Astrocyte of the hippocampus (primary cell): ENCODE measurements around the gene OTOF.
A peak's percentile ranks its signal among the peaks of the same experiment; 100 is the strongest.

Experiments used
- DNase-seq: peaks from one replicate; pipeline ENCODE4 v3.0.0; 2011; ENCODE audit warnings: low read depth, low spot score

OTOF gene

GRCh38 chr2:26477911-26478253, at the start of gene OTOF:
TSS of gene OTOF (minus strand) at chr2:26478124.
- peak; percentile 85 for DNase-seq

DNA sequence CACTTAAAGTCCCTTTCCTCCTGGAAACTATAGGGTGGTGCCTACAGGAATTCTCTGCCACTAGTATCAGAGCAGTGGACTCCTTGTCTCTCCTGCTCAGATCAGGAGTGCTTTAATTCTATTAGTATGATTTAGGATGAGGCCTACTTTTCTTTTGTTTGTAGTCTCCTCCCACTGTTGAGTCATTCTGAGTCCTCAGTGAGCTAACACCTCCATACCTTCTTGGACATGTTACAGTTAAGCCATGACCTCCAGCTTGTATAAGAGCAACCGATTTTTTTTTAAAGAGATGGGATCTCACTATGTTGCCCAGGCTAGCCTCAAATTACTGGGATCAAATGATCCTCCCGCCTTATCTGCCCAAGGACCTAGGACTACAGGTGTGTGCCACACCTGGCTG, 48.7 kb upstream of the OTOF start:
- no peak for DNase-seq

DNA sequence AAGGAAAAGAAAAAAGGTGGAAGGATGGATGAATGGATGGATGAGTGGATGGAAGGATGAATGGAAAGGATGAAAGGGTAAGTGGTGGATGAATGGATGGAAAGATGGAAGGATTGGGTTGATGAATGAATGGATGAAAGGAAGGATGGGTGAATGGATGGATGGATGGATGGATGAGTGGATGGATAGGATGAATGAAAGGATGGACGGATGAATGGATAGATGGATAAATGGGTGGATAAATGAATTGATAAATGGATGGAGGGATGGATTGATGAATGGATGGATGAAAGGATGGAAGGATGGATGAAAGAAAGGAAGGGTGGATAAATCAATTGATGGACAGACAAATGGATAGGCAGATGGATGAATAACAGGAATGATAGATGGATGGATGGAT, 48.2 kb upstream of the OTOF start:
- no peak for DNase-seq

GRCh38 chr2:26523750-26524149, 45.8 kb upstream of the OTOF start:
- DNase-seq: no peak

DNA sequence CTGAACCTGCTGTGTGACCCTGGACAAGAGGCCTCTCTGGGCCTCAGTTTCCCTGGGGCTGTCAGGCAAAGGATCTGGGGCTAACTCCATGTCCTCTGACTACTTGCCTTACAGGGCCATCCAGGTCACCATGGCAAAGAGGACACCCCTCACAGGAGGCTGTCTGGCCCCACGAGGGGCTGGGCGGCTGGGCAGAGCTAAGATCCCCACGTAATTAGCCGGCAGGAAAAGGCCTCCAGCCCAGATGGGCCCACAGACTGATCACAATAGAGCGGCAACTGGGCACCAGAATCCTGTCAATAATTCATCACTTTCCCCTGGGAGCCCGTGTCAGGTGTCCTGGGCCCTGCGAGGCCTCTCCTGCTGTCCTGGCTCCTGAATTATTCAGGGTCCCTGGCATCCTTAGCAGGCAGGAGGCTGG, 44.8 kb upstream of the OTOF start:
- DNase-seq: no peak

GRCh38 chr2:26522325-26522724, 44.4 kb upstream of the OTOF start:
- no peak for DNase-seq

DNA sequence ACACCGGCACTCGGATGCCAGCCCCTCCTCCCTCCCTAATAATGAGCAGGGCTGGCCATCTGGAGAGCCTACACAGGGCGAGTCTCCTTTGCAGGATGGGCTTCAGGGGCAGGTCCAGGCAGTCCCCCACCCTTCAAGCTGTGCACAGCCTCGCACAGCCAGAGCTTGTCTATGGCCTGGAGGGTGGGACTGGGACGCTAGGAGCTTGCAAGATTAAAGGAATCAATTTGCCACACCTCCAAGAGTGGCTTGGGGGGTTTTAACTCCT, 43.9 kb upstream of the OTOF start:
- no peak for DNase-seq

DNA sequence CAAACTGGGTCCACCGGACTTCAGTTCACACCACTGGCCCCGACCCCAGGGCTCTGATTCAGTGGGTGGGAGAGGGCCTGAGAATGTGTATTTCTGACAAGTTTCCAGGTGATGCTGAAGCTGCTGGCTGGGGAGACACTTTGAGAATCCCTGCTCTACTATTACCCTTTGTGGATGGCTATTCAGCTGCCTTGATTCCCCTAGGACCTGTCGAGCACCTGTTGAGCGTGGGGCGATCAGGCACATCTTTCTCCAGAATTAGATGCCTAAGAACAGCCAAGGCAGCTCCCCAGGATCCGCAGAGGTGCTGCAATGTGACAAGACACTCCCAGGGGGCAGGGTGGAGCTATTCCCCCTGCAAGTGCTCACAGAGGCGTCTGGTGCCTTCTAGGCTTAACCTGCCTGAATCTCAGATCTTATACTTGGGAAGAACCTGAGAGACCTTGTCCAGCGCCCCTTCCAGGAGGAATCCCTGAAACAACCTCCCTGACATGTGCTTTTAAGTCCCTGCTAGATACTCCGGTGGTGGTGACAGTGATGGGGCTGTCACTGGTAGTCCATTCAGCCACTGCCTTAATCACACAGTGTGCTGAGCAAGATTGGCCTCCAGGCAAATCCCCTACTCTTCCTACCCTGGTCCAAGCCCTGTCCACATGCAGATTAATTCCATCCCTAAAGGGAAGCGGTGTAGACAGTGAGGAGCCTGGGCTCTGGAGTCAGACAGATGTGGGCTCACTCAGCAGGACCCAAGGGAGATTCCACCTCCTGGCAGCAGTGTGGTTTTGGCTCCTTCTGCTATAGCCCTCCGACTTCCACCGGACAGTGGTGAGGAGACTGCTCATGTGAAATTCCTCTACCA, 43.4 kb upstream of the OTOF start:
- DNase-seq: peak; percentile 21

GRCh38 chr2:26520148-26520449, 42.2 kb upstream of the OTOF start:
- DNase-seq: no peak

DNA sequence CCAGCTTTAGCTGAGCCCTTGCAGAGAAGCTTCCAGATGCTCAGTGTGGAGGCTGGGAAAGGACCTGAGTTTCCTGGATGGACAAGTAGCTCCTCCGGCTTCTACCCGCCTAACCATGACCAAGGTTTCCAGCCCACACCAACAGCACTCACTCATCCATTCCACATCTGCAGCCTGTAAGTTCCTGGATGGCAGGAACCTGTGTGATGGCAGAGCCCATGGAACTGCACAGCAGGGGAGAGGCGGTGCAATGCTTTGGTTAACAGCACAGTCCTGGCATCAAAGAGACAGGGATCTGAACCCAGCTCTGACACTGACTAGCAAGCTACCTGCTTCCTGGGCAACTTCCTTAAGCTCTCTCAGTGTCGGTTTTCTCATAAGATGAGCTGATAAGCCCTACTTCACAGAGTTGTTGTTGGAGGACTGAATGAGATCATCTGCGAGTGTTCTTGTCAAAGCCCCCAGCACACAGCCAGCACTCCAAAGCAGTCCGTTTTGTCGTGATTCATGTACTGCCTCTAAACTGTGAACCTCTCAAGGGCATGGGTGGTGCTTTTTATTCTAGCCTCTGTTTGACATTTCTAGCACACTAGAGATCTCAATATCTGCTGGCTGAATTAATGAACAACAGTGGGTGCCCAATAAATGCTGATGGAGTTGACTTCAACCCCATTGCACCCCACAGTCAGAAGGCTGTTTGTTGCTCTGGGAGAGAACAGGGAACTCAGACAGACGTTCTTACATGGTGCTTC, 41.6 kb upstream of the OTOF start:
- no peak for DNase-seq

- no peak for DNase-seq
Measured at GRCh38 chr2:26516781-26517180, 38.9 kb upstream of the OTOF start.

DNA sequence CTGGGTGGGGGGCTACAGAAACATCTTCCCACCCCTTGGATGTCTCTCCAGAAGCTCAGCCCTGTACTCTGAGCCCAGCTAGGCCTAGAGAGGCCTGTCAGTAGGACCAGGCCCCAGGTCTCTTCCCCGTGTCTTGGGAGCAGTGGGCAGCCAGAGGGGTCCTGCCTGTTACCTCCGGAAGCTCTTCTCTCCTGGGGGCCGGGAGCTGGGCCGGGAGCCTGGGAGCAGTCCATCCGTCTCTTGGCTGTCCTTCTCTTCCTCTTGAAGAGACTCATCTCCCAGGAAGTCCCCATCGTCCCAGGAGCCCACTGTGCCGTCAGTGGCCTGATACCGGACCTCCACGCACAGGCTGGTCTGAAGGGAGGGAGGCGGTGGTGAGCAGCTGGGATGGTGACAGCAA, 38.3 kb upstream of the OTOF start:
- no peak for DNase-seq

GRCh38 chr2:26515771-26516170, 37.8 kb upstream of the OTOF start:
- DNase-seq: no peak

DNA sequence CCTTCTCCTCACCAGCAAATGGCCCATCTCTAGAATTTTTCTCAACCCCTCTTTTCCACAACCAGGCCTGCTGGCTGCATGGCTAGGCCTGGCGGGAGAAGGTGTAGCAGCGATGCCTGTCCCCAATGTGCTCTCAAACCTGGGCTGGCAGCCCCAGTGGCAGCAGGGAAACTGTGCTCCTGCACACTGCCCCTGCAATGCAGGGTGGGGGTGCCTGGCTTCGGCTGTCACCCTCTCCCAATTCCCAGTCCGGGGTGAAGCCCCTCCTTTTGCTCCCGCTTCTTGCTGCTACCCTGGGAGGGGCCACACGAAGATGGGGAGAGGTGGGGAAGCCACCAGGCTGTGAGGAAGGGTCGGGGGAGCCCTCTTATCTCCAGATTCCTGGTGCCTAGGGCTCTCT, 36.1 kb upstream of the OTOF start:
- DNase-seq: no peak

- no peak for DNase-seq
Measured at GRCh38 chr2:26513261-26513660, 35.3 kb upstream of the OTOF start.

DNA sequence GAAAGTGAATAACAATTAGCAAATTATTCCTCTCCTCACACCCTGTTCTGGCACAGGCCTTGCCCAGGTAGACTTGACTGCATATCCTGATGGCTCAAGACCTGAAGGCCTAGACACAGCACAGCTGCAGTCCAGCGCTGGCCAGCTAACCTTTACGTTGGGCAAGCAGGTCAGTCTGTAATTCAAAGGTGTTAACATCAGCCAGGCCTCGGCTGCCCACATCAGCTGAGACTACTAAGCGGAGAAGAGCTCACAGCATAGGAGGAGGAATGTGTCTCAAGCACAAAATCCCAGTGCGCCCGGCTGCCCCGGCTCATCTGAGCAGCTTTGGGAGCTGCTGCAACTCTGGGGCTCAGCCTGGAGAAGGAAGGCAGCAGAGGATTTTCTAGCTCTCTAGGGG, 33.5 kb upstream of the OTOF start:
- DNase-seq: no peak

DNA sequence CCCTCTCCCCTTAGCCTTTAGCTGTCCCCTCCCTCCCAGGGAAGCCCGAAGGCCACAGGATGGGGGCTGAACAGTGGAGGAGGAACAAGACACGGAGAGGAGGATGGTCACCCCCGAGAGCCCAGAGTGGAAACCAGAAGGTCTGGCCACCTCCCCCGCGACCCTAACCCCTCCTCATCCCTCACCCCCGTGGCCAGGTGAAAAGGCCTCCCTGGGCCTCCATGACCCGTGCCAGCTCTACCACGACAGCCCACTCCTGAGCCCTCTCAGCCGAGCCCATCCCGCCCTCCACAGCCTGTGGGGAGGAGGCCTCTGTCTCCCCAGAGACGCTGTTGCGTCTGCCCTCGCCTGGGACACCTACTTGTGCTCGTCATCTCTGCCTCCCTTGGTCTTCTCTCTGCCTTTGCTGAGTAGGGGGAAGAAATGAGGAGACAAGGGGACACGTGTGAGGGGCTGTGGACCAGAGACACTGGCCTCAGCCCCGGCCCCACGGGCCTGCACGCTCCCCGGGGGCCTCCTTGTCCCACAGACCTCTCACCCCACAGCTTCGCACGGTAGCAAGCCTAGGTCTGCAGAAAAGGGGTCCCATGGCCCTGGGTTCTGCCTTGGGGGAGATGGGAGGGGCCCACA, 32.5 kb upstream of the OTOF start:
- DNase-seq: no peak

- no peak for DNase-seq
Measured at GRCh38 chr2:26509141-26509540, 31.2 kb upstream of the OTOF start.

- DNase-seq: no peak
Measured at GRCh38 chr2:26507932-26508331, 30.0 kb upstream of the OTOF start.

DNA sequence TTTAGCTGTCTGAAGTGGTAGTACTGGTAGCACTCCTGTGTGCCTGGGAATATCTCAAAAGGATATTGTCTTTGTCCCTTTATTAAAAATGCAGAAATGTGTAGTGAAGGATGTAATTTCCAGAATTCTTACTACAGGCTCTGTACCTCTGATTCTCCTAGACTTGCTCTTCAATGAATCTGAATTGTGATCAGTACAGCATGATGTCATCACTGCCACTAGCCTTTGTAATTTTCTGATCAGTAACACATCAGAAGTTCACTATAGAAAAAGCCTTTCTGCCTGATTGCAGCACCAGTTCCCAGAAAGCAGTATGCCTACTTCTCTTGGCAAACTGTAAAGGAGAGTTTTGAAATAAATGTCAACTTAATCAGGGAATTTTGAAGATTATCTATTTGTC, 29.2 kb upstream of the OTOF start:
- DNase-seq: no peak

DNA sequence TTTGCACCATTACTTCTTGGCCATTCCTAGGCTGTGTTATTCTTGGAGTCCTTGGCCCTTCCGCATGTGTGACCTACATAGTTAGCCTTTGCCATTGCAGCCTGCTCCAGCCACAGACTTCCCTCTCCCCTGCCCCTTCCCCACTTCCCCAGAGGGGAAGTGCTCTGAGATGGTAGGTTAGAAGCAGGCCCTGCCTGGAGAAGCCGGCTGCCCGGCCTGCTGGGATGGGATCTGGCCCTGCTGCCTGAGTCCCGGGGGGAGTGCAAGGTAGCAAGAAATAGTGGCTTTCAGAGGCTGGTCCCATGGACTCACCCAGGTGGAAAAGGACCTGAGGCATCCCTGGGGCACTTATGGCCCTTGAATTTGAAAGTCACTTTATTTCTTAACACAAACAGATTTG, 28.4 kb upstream of the OTOF start:
- no peak for DNase-seq

DNA sequence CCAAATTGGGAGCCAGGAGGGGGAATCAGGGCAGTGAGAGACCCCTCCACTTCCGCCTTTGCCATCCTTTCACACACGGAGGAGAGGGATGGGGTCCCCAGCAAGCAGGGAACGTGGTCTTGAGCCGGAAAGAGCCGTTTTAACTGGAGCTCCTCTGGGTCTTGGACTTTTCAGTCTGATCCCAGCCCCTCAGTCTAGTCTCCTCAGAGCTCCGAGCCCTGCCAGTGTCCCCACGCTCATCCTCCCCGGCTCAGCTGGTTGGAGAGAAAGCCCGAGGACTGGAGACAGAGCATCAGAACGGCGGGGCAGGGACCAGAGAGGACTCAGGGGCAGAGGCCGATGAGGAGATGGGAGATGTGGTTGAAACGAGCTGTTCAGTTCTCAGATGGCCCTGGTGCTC, 26.1 kb upstream of the OTOF start:
- DNase-seq: no peak

GRCh38 chr2:26503231-26503880, 25.4 kb upstream of the OTOF start:
- peak; percentile 78 for DNase-seq
